Gastrocnemius medialis (tissue), 4 donors: ENCODE measurements around the gene ODC1. TPM values are rescaled to one million over a fixed set of nuclear protein-coding genes. Genes with fewer than 3 reads are reported as not detected.

Experiments
- ATAC-seq, 2 donors: fragments of 150-250 bp; one replicate each; pipeline ENCODE4 v1.9.1; 2016
- DNase-seq, 2 donors: peaks; one replicate each; pipeline ENCODE4 v3.0.0-alpha.2; 2019
- H3K27ac ChIP-seq, 4 donors: fragments of 200-600 bp; sonication (generic); 1 replicate in 1 of 4; 2 replicates in 3 of 4; pipeline ENCODE4 v1.5.1; 2016 to 2018; ENCODE audit warnings: mild to moderate bottlenecking in 2 of 4, moderate library complexity in 1 of 4
- H3K27me3 ChIP-seq, 3 donors: fragments of 200-600 bp; sonication (generic) in 2 of 3; 1 replicate in 1 of 3; 2 replicates in 2 of 3; pipeline versions ENCODE4 v1.5.1 to v1.6.0; 2016 to 2019; ENCODE audit warnings: mild to moderate bottlenecking in 1 of 3, moderate library complexity in 1 of 3
- H3K36me3 ChIP-seq, 2 donors: fragments of 200-600 bp; sonication (generic) in 1 of 2; one replicate each; pipeline ENCODE4 v1.5.1; 2017 to 2018
- H3K4me1 ChIP-seq, 2 donors: fragments of 200-600 bp; sonication (generic) in 1 of 2; one replicate each; pipeline ENCODE4 v1.5.1; 2016 to 2017; ENCODE audit warnings: mild to moderate bottlenecking in 2 of 2
- H3K4me3 ChIP-seq, 4 donors: fragments of 200-600 bp; sonication (generic) in 3 of 4; 1 replicate in 1 of 4; 2 replicates in 3 of 4; pipeline ENCODE4 v1.5.1; 2016 to 2019; ENCODE audit warnings: mild to moderate bottlenecking in 2 of 4
- H3K9me3 ChIP-seq, 3 donors: fragments of 200-600 bp; sonication (generic) in 2 of 3; 1 replicate in 1 of 3; 2 replicates in 2 of 3; pipeline ENCODE4 v1.5.1; 2016 to 2019
- CTCF ChIP-seq, 5 experiments: fragments of 450-650 bp in 3 of 5; fragments of 200-600 bp in 2 of 5; sonication (generic) in 2 of 5; IDR thresholded peaks in 4 of 5; conservative IDR thresholded peaks in 1 of 5; 1 replicate in 4 of 5; 2 replicates in 1 of 5; pipeline ENCODE4 v1.5.1; 2016 to 2019; ENCODE audit warnings: antibody characterized with exemption in 5 of 5, mild to moderate bottlenecking in 3 of 5, moderate library complexity in 3 of 5
- POLR2A ChIP-seq, 2 donors: fragments of 450-650 bp; IDR thresholded peaks; one replicate each; pipeline ENCODE4 v1.6.1; 2017; ENCODE audit warnings: antibody characterized with exemption in 2 of 2, mild to moderate bottlenecking in 2 of 2, moderate library complexity in 2 of 2
- in situ Hi-C, 4 donors: fragments of 200-750 bp; cut with MboI; loops; one replicate each; pipeline versions ENCODE4 v1.15.0 to v1.8.0; 2017; ENCODE audit warnings: low sequenced_read_pairs in 4 of 4
- intact Hi-C: fragments of 100-400 bp; cut with DNase I; formaldehyde crosslinking; loops from one replicate; pipeline ENCODE4 v1.15.1; 2023; ENCODE audit warnings: low total_unique reads
- total RNA-seq, 4 donors: library from RNA; depleted of rRNA; stranded (reverse); fragments of >200 nt; gene quantifications; one replicate each; pipeline versions ENCODE4 v1.1.0 to v1.2.3, GENCODE V29; 2016

The ODC1 gene
- total RNA-seq, 4 donors from 2014 or later: 134 to 339 (median 255) TPM

- no peaks in the 10 kb centered on the region for H3K9me3 ChIP-seq
- intact Hi-C loops (no loop called here), in situ Hi-C loops (no loop called here)
- H3K4me1 ChIP-seq: no peaks in the 10 kb centered on the region
- H3K36me3 ChIP-seq: no peaks in the 10 kb centered on the region
- H3K27me3 ChIP-seq: no peaks in the 10 kb centered on the region
- TF ChIP-seq CTCF (IDR thresholded peaks at IDR 0.05 in 4 of 5, conservative IDR thresholded peaks at IDR 0.05 in 1 of 5): no peak
- TF ChIP-seq POLR2A (IDR thresholded peaks at IDR 0.05): no peak
- DNase-seq (no peak), ATAC-seq (no peak)
- H3K27ac ChIP-seq: no peak overlapping the region
- no peak overlapping the region for H3K4me3 ChIP-seq
Observed at GRCh38 chr2:10475811-10476660, 27.9 kb upstream of the ODC1 start.

- ATAC-seq (no peak), DNase-seq (no peak)
- no peaks in the 10 kb centered on the region for H3K4me1 ChIP-seq
- H3K36me3 ChIP-seq: no peaks in the 10 kb centered on the region
- in situ Hi-C loops: no loop called here
- no peak overlapping the region for H3K27ac ChIP-seq
- no peak overlapping the region for H3K4me3 ChIP-seq
- intact Hi-C loops: no loop called here
- no peaks in the 10 kb centered on the region for H3K27me3 ChIP-seq
- no peaks in the 10 kb centered on the region for H3K9me3 ChIP-seq
- TF ChIP-seq CTCF (IDR thresholded peaks at IDR 0.05 in 4 of 5, conservative IDR thresholded peaks at IDR 0.05 in 1 of 5) (no peak), POLR2A (IDR thresholded peaks at IDR 0.05) (no peak)
Observed at GRCh38 chr2:10475221-10475722, 27.1 kb upstream of the ODC1 start.

GRCh38 chr2:10473121-10473756, 25.1 kb upstream of the ODC1 start:
- TF ChIP-seq CTCF (IDR thresholded peaks at IDR 0.05 in 4 of 5, conservative IDR thresholded peaks at IDR 0.05 in 1 of 5) (no peak), POLR2A (IDR thresholded peaks at IDR 0.05) (no peak)
- DNase-seq: no peak
- Histone ChIP-seq H3K36me3 (no peaks in the 10 kb centered on the region), H3K27me3 (no peaks in the 10 kb centered on the region), H3K9me3 (no peaks in the 10 kb centered on the region), H3K4me1 (no peaks in the 10 kb centered on the region), H3K4me3 (no peak overlapping the region), H3K27ac (no peak overlapping the region)
- intact Hi-C loops (no loop called here), in situ Hi-C loops (loop anchor here in 1 of 4 donors (25.0 kb wide), 1 partner anchor 189 kb away; no protein-coding TSS in a partner anchor)
- ATAC-seq: no peak

GRCh38 chr2:10471955-10472354, 23.8 kb upstream of the ODC1 start:
- H3K27me3 ChIP-seq: no peaks in the 10 kb centered on the region
- DNase-seq (no peak), ATAC-seq (no peak)
- no peaks in the 10 kb centered on the region for H3K4me1 ChIP-seq
- in situ Hi-C loops: loop anchor here in 1 of 4 donors (25.0 kb wide), 1 partner anchor 190 kb away; no protein-coding TSS in a partner anchor
- no peak overlapping the region for H3K27ac ChIP-seq
- H3K36me3 ChIP-seq: no peaks in the 10 kb centered on the region
- H3K4me3 ChIP-seq: no peak overlapping the region
- TF ChIP-seq POLR2A (IDR thresholded peaks at IDR 0.05) (no peak), CTCF (IDR thresholded peaks at IDR 0.05 in 4 of 5, conservative IDR thresholded peaks at IDR 0.05 in 1 of 5) (no peak)
- intact Hi-C loops: no loop called here
- H3K9me3 ChIP-seq: no peaks in the 10 kb centered on the region
